Liver (tissue), 9 donors: ENCODE data around the gene FIBCD1. TPM values are rescaled to one million over a fixed set of nuclear protein-coding genes. Genes with fewer than 3 reads are reported as not detected.

Experiments used
- DNase-seq: peaks from one replicate; pipeline ENCODE4 v3.0.0-alpha.2; 2017; ENCODE audit warnings: low spot score
- H3K27ac ChIP-seq, 2 donors: one replicate each; pipeline ENCODE4 v1.7.0; 2013; ENCODE audit warnings: inconsistent platforms in 2 of 2, low read length in 2 of 2, control low read depth in 1 of 2, low read depth in 1 of 2, mild to moderate bottlenecking in 1 of 2
- H3K27me3 ChIP-seq, 4 donors: one replicate each; pipeline versions ENCODE4 v1.6.1 to v1.7.0; 2013; ENCODE audit warnings: low read length in 3 of 4, inconsistent platforms in 1 of 4, mild to moderate bottlenecking in 1 of 4, moderate library complexity in 1 of 4; ENCODE audit not compliant: control insufficient read depth in 4 of 4, insufficient read depth in 4 of 4
- H3K36me3 ChIP-seq, 4 donors: one replicate each; pipeline versions ENCODE4 v1.6.1 to v1.7.0; 2013; ENCODE audit warnings: low read length in 3 of 4, mild to moderate bottlenecking in 3 of 4, low read depth in 1 of 4, moderate library complexity in 1 of 4; ENCODE audit not compliant: control insufficient read depth in 4 of 4, insufficient read depth in 3 of 4
- H3K4me1 ChIP-seq, 4 donors: one replicate each; pipeline versions ENCODE4 v1.6.1 to v1.7.0; 2013; ENCODE audit warnings: low read length in 3 of 4, mild to moderate bottlenecking in 3 of 4, moderate library complexity in 1 of 4; ENCODE audit not compliant: control insufficient read depth in 4 of 4, insufficient read depth in 4 of 4
- H3K4me3 ChIP-seq, 3 donors: one replicate each; pipeline versions ENCODE4 v1.6.1 to v1.7.0; 2013; ENCODE audit warnings: low read length in 3 of 3, control low read depth in 1 of 3, low read depth in 1 of 3, mild to moderate bottlenecking in 1 of 3
- H3K9ac ChIP-seq, 2 donors: one replicate each; pipeline ENCODE4 v1.7.0; 2013; ENCODE audit warnings: low read length in 2 of 2, mild to moderate bottlenecking in 2 of 2, moderate library complexity in 2 of 2, control low read depth in 1 of 2, low read depth in 1 of 2
- H3K9me3 ChIP-seq, 4 donors: one replicate each; pipeline versions ENCODE4 v1.6.1 to v1.7.0; 2013; ENCODE audit warnings: low read length in 3 of 4; ENCODE audit not compliant: control insufficient read depth in 4 of 4
- ATF3 ChIP-seq: IDR thresholded peaks from 2 replicates; pipeline ENCODE4 v1.6.1; 2016; ENCODE audit warnings: antibody characterized with exemption
- CTCF ChIP-seq: fragments of 150-350 bp; IDR thresholded peaks from 2 replicates; pipeline ENCODE4 v1.5.1; 2017; ENCODE audit warnings: improper control_type of control experiment, low read depth, low read length; ENCODE audit not compliant: missing input control
- EGR1 ChIP-seq, 2 donors: IDR thresholded peaks; 2 replicates each; pipeline ENCODE4 v1.6.1; 2016 to 2018; ENCODE audit warnings: antibody characterized with exemption in 2 of 2, low read depth in 2 of 2
- FOXA1 ChIP-seq: IDR thresholded peaks from 2 replicates; pipeline ENCODE4 v1.6.1; 2016; ENCODE audit warnings: antibody characterized with exemption
- FOXA2 ChIP-seq: IDR thresholded peaks from 2 replicates; pipeline ENCODE4 v1.6.1; 2016; ENCODE audit warnings: antibody characterized with exemption
- GABPA ChIP-seq, 2 donors: IDR thresholded peaks in 1 of 2; conservative IDR thresholded peaks in 1 of 2; 2 replicates each; pipeline ENCODE4 v1.6.1; 2016; ENCODE audit warnings: antibody characterized with exemption in 2 of 2, mild to moderate bottlenecking in 1 of 2, moderate library complexity in 1 of 2
- HNF4A ChIP-seq, 2 donors: conservative IDR thresholded peaks; 2 replicates each; pipeline ENCODE4 v1.6.1; 2016; ENCODE audit warnings: antibody characterized with exemption in 2 of 2, mild to moderate bottlenecking in 2 of 2
- JUND ChIP-seq, 2 donors: IDR thresholded peaks; 2 replicates each; pipeline ENCODE4 v1.6.1; 2016; ENCODE audit warnings: antibody characterized with exemption in 2 of 2
- MAX ChIP-seq: IDR thresholded peaks from 2 replicates; pipeline ENCODE4 v1.6.1; 2016; ENCODE audit warnings: antibody characterized with exemption
- NR2F2 ChIP-seq: IDR thresholded peaks from 2 replicates; pipeline ENCODE4 v1.6.1; 2016; ENCODE audit warnings: antibody characterized with exemption
- RAD21 ChIP-seq, 2 donors: IDR thresholded peaks; 2 replicates each; pipeline ENCODE4 v1.6.1; 2016; ENCODE audit warnings: antibody characterized with exemption in 2 of 2, mild to moderate bottlenecking in 2 of 2
- REST ChIP-seq: IDR thresholded peaks from 2 replicates; pipeline ENCODE4 v1.6.1; 2016; ENCODE audit warnings: antibody characterized with exemption, mild to moderate bottlenecking
- RXRA ChIP-seq, 2 donors: IDR thresholded peaks; 2 replicates each; pipeline ENCODE4 v1.6.1; 2017 to 2018; ENCODE audit warnings: antibody characterized with exemption in 2 of 2, mild to moderate bottlenecking in 1 of 2
- SP1 ChIP-seq: IDR thresholded peaks from 2 replicates; pipeline ENCODE4 v1.6.1; 2018; ENCODE audit warnings: antibody characterized with exemption, mild to moderate bottlenecking
- TAF1 ChIP-seq: conservative IDR thresholded peaks from 2 replicates; pipeline ENCODE4 v1.6.1; 2016; ENCODE audit warnings: antibody characterized with exemption, mild to moderate bottlenecking
- YY1 ChIP-seq: IDR thresholded peaks from 2 replicates; pipeline ENCODE4 v1.6.1; 2016; ENCODE audit warnings: antibody characterized with exemption, mild to moderate bottlenecking
- ZBTB33 ChIP-seq: IDR thresholded peaks from 2 replicates; pipeline ENCODE4 v1.6.1; 2016; ENCODE audit warnings: antibody characterized with exemption
- WGBS: extraction: QIAGEN DNeasy Blood & Tissue Kit; methylation state at CpG from one replicate; pipeline ENCODE4 v1.1.7; 2013; 5-methylcytosine and 5-hydroxymethylcytosine counted together
- polyA plus RNA-seq, 2 donors: library from polyadenylated mRNA; stranded (reverse) in 1 of 2; unstranded in 1 of 2; fragments of 200-250 nt in 1 of 2; fragments of >200 nt in 1 of 2; fragmentation: Nextera tagmentation in 1 of 2; extraction: Ambion mirVana in 1 of 2; gene quantifications; one replicate each; pipeline versions ENCODE4 v1.2.1 to v1.2.3, GENCODE V29; 2013 to 2015
- total RNA-seq, 2 donors: library from RNA; depleted of rRNA; stranded (reverse); fragments of >200 nt; gene quantifications; one replicate each; pipeline ENCODE4 v1.2.3, GENCODE V29; 2014
- donor health status: healthy.
- donor health status: healthy.
- donor health status: healthy.
- donor health status: healthy.
- donor health status: healthy.

The FIBCD1 gene
- total and polyA plus RNA-seq, 4 donors: not detected

GRCh38 chr9:130901498-130902203 is 37.4 kb downstream of the FIBCD1 start:
- no peak for TF ChIP-seq HNF4A (conservative IDR thresholded peaks at IDR 0.05)
- no peak for TF ChIP-seq NR2F2
- TF ChIP-seq RAD21 (IDR thresholded peaks at IDR 0.05): no peak
- TF ChIP-seq JUND (IDR thresholded peaks at IDR 0.05): no peak
- TF ChIP-seq ZBTB33: no peak
- TF ChIP-seq CTCF: no peak
- TF ChIP-seq TAF1: no peak
- no peak for TF ChIP-seq FOXA1
- 80% methylated on average over 17 of the region's 17 CpGs for WGBS
- H3K27me3 ChIP-seq: peaks cover 0 to 8% (median 0%) of the 10 kb centered on the region in 4 donors

GRCh38 chr9:130900701-130901497 is 38.1 kb downstream of the FIBCD1 start:
- H3K27ac ChIP-seq: no peak overlapping the region
- H3K4me3 ChIP-seq: no peak overlapping the region
- H3K27me3 ChIP-seq: peaks cover 0 to 5% (median 0%) of the 10 kb centered on the region in 4 donors
- 68% methylated on average over 17 of the region's 17 CpGs for WGBS
- no peaks in the 10 kb centered on the region for H3K9me3 ChIP-seq
- no peak overlapping the region for H3K9ac ChIP-seq
- H3K36me3 ChIP-seq: no peaks in the 10 kb centered on the region
- no peaks in the 10 kb centered on the region for H3K4me1 ChIP-seq
- DNase-seq: no peak
- no peak for TF ChIP-seq SP1
- TF ChIP-seq FOXA1: no peak
- TF ChIP-seq RXRA (IDR thresholded peaks at IDR 0.05): no peak
- no peak for TF ChIP-seq MAX
- TF ChIP-seq GABPA (IDR thresholded peaks at IDR 0.05 in 1 of 2, conservative IDR thresholded peaks at IDR 0.05 in 1 of 2): no peak
- TF ChIP-seq HNF4A (conservative IDR thresholded peaks at IDR 0.05): no peak
- no peak for TF ChIP-seq CTCF
- no peak for TF ChIP-seq ATF3
- TF ChIP-seq ZBTB33: no peak
- TF ChIP-seq EGR1 (IDR thresholded peaks at IDR 0.05; ENCODE audit: low read depth in 2 of 2): no peak
- TF ChIP-seq RAD21 (IDR thresholded peaks at IDR 0.05): no peak
- no peak for TF ChIP-seq REST
- no peak for TF ChIP-seq TAF1
- no peak for TF ChIP-seq FOXA2
- TF ChIP-seq JUND (IDR thresholded peaks at IDR 0.05): no peak
- no peak for TF ChIP-seq NR2F2
- TF ChIP-seq YY1: no peak

More at GRCh38 chr9:130901498-130902203, 37.4 kb downstream of the FIBCD1 start:
- Histone ChIP-seq H3K36me3 (no peaks in the 10 kb centered on the region), H3K4me3 (no peak overlapping the region), H3K27ac (no peak overlapping the region), H3K9me3 (no peaks in the 10 kb centered on the region), H3K9ac (no peak overlapping the region), H3K4me1 (no peaks in the 10 kb centered on the region)
- no peak for DNase-seq
